GM18517 (cell line): ENCODE data around the gene ZBTB32.
"Not testable (repeated sequence)": the region's sequence is repeated elsewhere in the genome, so short reads cannot be mapped to it uniquely, and the experiment has no call there.

ENCODE experiments used
- ATAC-seq: cut with Tn5 transposase; IDR thresholded peaks from one replicate; pipeline ENCODE4 v1.9.1; 2021; ENCODE audit warnings: mild to moderate bottlenecking, moderate library complexity; ENCODE audit not compliant: unreplicated experiment

The ZBTB32 gene

DNA sequence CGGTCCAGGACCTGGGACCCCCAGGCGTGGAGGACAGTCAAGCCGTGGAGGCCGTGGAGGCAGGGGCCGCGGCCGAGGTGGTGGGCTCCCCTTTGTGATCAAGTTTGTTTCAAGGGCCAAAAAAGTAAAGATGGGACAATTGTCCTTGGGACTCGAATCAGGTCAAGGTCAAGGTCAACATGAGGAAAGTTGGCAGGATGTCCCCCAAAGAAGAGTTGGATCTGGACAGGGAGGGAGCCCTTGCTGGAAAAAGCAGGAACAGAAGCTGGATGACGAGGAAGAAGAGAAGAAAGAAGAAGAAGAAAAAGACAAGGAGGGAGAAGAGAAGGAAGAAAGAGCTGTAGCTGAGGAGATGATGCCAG, 15.8 kb downstream of the ZBTB32 start:
- ATAC-seq = no peak

DNA sequence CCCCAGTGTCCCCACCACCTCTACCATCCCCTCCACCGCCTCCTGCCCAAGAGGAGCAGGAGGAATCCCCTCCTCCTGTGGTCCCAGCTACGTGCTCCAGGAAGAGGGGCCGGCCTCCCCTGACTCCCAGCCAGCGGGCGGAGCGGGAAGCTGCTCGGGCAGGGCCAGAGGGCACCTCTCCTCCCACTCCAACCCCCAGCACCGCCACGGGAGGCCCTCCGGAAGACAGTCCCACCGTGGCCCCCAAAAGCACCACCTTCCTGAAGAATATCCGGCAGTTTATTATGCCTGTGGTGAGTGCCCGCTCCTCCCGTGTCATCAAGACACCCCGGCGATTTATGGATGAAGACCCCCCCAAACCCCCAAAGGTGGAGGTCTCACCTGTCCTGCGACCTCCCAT, 16.3 kb downstream of the ZBTB32 start:
- no peak for ATAC-seq

DNA sequence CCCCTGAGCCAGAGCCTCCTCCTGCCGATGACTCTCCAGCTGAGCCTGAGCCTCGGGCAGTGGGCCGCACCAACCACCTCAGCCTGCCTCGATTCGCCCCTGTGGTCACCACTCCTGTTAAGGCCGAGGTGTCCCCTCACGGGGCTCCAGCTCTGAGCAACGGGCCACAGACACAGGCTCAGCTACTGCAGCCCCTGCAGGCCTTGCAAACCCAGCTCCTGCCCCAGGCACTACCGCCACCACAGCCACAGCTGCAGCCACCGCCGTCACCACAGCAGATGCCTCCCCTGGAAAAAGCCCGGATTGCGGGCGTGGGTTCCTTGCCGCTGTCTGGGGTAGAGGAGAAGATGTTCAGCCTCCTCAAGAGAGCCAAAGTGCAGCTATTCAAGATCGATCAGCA, 17.0 kb downstream of the ZBTB32 start:
- ATAC-seq = no peak

- no peak for ATAC-seq
These were observed 18.1 kb downstream of the ZBTB32 start for GRCh38 chr19:35722461-35722860.

DNA sequence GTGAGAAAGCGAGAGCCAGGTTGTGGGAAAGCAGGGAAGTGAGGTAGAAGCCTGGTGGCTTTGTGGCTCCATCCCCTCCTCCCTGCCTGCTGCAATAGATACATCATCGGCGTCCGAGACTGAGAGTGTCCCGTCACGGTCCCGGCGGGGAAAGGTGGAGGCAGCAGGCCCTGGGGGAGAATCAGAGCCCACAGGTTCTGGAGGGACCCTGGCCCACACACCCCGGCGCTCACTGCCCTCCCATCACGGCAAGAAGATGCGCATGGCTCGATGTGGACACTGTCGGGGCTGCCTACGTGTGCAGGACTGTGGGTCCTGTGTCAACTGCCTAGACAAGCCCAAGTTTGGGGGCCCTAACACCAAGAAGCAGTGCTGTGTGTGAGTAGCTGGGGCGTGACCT, 18.5 kb downstream of the ZBTB32 start:
- no peak for ATAC-seq

DNA sequence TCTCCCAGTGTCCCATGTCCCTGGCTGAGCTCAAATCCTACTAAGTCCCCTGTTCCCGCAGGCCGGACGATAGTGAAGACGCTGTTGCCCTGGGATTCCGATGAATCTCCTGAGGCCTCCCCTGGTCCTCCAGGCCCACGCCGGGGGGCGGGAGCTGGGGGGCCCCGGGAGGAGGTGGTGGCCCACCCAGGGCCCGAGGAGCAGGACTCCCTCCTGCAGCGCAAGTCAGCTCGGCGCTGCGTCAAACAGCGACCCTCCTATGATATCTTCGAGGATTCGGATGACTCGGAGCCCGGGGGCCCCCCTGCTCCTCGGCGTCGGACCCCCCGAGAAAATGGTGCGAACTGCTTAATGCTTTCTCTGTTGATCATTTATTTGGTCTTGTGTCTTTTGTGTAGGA, 19.3 kb downstream of the ZBTB32 start:
- no peak for ATAC-seq

GRCh38 chr19:35724132-35724531, 19.8 kb downstream of the ZBTB32 start:
- not testable (repeated sequence) for ATAC-seq

DNA sequence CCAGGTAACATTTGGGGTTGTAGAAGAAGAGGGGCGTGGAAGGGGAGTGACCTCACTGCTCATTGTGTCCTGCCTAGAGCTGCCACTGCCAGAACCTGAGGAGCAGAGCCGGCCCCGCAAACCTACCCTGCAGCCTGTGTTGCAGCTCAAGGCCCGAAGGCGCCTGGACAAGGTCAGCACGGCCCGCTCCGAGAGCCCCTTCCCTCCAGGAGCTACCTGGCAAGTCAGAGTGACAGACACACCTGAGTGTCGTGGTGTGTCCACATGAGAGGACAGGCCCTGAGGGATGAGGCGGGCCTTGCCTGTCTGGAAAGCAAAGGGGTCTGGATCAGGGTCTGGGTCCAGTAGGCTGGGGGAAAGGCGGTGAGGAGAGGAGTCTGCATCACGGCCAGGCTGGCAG, 20.2 kb downstream of the ZBTB32 start:
- ATAC-seq = no peak

GRCh38 chr19:35725216-35725861, 21.0 kb downstream of the ZBTB32 start:
- ATAC-seq = no peak

DNA sequence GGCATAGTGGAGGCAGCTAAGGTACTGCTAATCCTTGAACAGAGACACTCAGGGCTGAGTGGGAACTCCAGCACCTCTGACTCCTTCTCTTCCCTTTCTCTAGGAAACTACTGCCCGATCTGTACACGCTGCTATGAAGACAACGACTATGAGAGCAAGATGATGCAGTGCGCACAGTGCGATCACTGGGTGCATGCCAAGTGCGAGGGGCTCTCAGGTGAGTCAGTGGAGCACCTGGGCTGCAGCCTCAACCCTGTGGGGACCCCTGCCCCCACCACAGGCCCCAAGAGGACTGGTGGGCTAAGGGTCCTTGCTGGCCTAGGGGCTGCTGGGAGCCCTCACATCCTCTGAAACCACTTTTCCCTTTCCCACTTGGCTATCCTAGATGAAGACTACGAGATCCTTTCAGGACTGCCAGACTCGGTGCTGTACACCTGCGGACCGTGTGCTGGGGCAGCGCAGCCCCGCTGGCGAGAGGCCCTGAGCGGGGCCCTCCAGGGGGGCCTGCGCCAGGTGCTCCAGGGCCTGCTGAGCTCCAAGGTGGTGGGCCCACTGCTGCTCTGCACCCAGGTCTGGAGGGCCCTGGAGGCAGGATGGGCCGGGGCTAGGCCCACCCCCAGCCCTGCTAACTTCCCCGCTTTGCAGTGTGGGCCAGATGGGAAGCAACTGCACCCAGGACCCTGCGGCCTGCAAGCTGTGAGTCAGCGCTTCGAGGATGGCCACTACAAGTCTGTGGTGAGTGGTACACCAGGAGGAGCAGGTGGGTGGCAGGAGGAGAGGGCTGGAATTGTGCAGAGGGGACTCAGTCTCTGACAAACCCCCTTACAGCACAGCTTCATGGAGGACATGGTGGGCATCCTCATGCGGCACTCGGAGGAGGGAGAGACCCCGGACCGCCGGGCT, 22.9 kb downstream of the ZBTB32 start:
- no peak for ATAC-seq

DNA sequence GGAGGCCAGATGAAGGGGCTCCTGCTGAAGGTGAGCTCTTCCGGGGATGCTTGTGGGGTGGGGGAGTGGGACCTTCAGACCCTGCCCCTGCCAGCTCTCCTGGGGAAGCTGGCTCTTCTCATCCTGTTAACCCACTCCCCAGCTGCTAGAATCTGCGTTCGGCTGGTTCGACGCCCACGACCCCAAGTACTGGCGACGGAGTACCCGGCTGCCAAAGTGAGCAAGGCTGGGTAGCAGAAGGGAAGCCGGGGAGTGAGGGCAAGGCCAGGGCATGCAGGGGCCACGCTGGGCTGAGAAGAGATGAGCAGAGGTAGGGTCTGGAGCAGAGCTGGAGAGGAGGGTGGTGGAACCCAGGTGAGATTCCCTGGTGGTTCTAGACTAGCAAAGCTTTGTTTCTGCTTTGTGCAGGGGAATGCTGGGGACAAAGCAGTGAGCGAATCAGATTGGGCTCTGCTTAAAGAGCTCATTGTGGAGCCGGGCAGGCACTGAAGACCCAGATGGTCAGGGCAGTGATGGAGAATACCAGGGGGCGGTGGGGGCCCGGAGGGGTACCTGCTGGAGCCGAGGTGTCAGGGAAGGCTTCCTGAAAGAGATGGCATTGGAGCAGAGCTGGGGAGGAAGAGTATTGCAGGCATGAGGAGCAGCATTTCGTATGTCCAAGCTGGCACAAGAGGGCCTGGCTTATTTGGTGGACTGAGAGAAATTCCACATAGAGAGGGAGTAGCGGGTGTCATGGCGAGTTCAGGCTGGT, 23.8 kb downstream of the ZBTB32 start:
- no peak for ATAC-seq

DNA sequence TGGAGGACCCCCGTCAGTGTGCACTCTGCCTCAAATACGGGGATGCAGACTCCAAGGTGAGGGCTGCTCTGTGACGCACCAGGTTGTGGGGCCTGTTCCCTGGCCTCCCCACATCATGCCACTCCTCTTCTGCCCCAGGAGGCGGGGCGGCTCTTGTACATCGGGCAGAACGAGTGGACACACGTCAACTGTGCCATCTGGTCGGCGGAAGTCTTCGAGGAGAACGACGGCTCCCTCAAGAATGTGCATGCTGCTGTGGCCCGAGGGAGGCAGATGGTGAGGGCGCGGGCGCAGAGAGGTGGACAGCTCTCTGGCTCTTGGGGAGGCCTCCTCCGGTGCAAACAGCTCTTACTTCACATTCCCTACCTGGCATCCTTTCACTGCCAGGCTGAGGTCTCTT, 24.7 kb downstream of the ZBTB32 start:
- ATAC-seq = no peak

GRCh38 chr19:35729763-35730162, 25.4 kb downstream of the ZBTB32 start:
- no peak for ATAC-seq

DNA sequence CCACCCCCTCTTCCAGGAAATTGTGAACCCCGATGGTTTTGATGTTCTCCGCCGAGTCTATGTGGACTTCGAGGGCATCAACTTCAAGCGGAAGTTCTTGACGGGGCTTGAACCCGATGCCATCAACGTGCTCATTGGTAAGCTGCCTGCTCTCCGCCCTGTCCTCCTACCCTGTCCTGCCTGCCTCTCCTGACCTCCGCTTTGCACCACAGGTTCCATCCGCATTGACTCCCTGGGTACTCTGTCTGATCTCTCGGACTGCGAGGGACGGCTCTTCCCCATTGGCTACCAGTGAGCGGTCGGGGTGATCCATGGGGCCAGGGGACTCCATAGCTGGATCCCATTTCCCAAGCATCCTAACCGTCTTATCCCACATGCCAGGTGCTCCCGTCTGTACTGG, 26.0 kb downstream of the ZBTB32 start:
- ATAC-seq = no peak

DNA sequence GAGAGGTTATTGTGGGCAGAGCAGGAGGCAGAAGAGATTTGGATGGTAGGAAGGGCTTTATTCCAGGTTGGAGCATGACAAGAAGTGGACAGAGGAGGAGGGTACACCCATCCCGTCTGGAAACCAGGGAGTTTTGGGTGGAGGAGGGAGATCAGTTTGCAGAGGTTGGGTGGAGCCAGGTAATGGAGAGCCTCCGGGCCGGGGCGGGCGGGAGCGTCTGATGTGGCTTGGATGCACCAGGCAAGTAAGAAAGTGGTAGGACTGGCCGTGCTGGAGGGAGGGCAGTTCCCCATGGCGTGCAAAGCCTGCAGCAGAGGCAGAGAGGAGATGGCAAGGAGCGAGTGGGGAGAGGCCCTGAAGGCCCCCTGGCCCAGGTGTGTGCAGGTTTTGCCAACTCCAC, 27.0 kb downstream of the ZBTB32 start:
- no peak for ATAC-seq

GRCh38 chr19:35731779-35732405, 27.5 kb downstream of the ZBTB32 start:
- no peak for ATAC-seq

DNA sequence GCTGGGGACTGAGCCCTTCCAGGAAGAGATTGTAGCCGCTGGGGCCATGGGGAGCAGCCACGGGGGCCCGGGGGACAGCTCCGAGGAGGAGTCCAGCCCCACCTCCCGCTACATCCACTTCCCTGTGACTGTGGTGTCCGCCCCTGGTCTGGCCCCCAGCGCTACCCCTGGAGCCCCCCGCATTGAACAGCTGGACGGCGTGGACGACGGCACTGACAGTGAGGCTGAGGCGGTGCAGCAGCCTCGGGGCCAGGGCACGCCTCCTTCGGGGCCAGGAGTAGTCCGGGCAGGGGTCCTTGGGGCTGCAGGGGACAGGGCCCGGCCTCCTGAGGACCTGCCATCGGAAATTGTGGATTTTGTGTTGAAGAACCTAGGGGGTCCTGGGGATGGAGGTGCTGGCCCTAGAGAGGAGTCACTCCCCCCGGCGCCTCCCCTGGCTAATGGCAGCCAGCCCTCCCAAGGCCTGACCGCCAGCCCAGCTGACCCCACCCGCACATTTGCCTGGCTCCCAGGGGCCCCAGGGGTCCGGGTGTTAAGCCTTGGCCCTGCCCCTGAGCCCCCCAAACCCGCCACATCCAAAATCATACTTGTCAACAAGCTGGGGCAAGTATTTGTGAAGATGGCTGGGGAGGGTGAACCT, 28.3 kb downstream of the ZBTB32 start:
- ATAC-seq = no peak

- ATAC-seq = no peak
These were observed 29.1 kb downstream of the ZBTB32 start for GRCh38 chr19:35733180-35734125.

- ATAC-seq = no peak
These were observed 29.9 kb downstream of the ZBTB32 start for GRCh38 chr19:35734273-35734672.

- ATAC-seq = no peak
These were observed 30.5 kb downstream of the ZBTB32 start for GRCh38 chr19:35734889-35735288.
